HG03558 (cell line): ENCODE measurements around the gene MIER1.

Source experiments
- ATAC-seq: cut with Tn5 transposase; IDR thresholded peaks from one replicate; pipeline ENCODE4 v1.9.1; 2021; ENCODE audit warnings: moderate number of reproducible peaks; ENCODE audit not compliant: unreplicated experiment; ENCODE audit errors: extremely low read depth

The MIER1 gene

DNA sequence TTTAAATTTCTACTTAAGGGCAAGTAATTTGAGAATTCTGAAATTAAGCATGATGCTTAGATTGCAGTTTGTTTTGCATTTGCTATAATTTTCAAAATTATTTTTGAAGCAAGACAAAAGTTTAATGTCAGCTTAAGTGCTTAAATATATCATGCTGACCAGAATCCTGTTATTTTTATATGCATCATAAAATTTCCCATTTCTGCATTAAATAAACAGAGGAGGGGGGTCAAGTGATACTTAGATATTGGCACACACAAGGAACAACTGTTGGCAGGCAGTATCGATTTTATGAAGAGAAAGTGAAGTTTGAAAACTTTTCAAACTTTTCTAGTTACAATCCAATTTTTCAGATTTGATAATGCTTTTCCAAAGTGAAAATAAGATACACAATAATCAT is 61.0 kb downstream of the MIER1 start:
- no peak for ATAC-seq

DNA sequence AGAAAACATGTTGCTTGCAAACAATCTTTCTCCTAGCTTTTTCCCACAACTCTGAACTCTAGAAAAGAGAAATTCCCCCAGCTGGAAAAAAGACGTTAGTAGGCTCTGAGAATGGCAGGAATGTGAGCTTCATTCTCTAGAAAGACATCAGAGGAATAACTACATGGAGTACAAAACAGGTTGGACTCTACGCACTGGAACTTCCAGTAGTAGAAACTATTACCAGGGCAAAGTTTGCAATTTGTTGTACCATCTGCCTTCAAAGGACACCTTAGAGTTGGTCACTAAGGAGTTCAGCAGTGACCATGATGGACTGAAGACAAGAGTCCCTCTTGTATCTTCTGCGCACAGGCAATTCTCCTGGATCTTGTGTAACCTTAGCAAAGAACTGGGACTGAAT is 68.3 kb downstream of the MIER1 start:
- ATAC-seq = no peak

DNA sequence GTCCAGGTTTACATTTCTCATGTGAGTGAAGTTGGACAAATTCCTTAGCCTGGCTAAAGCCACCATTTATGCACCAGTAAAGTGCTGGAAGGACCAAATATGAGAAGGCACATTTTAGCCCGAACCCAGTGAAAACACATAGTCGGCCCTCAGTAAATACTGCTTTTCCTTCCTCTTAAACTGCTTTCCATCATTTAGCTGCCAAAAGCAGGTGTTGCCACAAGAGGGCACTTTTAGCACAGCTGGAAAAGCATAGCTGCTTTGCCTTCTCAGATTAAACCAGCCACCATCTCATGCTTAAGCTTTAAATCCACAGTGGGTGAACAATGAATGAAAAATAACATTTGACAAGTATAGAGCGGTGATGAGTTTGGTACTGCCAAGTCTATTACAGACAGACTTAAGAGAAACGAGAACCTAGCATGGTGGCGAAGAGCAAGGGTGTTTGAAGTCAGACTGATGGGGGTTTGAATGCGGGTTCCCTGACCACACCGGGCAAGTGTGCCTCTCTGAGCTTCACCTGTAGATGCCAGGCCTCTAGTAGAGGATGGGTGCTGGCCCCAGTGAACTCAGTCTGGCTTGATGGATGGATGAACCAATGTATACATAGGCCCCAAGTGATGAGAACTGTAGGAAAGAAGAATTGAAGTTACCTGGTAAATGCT is 71.4 kb downstream of the MIER1 start:
- no peak for ATAC-seq

DNA sequence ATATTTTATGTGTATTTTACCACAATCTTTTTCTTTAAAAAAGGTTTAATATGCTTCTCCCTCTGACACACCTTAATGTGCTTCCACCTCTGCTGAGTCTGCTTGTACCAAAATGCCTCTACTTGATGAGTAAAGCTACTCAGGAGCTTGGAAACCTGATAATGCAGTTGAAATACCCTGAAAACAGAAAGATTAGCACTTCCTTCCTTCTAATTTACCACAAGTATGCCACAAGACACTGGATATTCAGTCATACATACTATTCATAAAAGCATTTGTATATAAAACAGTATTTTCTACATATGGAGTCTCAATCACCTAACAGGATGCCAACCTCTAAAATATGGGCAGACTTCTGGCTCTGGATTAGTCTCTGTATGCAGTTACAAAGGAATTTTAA is 74.2 kb downstream of the MIER1 start:
- ATAC-seq = no peak

DNA sequence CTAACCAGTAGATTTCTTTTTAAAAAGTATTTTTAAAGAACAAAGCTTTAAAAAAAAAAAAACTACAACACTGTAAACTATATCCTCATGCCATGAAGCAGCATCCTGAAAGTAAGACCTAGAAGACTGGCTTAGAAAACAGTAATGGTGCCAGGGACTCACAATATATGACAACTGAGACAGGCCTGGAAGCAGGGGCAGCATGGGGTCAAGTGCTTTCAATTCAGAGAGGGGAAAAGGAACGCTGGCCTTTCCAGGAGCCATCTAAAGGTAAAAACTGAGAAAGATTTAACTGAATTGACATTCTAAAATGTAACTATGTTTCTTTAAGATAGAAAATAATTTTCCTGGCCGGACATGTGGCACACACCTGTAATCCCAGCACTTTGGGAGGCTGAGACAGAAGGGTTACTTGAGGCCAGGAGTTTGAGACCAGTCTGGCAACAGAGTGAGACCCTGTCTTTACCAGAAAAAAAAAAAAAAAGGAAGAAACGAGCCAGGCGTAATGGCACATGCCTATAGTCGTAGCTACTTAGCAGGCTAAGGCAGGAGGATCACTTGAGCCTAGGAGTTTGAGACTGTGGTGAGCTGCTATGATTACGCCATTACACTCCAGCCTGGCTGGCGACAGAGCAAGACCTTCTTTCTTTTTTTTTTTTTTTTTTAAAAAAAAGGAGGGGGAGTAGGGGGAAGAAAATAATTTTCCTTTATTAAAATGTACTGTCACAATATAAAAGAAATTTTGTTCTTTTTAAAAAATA is 75.0 kb downstream of the MIER1 start:
- ATAC-seq = no peak

DNA sequence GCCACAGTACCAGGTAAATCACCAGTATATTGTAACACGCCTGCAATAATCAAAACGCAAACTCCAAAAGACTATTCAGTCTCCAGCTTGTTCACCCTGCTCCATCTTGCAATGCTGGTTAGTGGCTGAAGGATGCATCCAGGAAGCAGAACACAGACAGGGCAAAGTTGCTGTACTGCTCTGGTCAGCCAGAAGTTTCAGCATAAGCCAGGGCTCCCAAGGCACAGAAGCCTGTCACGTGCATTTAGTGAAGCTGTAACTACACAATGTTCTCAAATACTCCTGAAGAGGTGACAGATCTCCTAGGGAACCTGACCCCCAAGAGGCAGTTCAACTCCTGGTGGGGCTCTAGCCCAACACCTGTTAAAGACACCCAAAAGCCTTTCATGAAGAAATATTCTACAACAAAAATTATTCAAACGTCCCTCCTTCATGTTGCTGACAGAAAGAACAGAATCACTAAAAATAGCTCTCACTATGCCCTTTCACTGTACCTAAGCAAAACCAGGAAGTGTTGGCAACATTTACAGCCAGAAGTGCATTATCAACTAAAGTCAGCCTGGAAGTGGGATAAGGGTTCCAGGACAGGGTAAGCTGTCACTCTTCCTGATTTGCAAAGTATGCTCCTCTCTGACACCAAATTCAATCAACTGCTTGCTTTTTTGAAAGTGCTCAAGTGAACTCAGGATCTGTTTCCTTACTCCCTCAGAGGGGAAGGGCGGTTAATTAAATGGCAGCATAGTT is 77.1 kb downstream of the MIER1 start:
- ATAC-seq = no peak

DNA sequence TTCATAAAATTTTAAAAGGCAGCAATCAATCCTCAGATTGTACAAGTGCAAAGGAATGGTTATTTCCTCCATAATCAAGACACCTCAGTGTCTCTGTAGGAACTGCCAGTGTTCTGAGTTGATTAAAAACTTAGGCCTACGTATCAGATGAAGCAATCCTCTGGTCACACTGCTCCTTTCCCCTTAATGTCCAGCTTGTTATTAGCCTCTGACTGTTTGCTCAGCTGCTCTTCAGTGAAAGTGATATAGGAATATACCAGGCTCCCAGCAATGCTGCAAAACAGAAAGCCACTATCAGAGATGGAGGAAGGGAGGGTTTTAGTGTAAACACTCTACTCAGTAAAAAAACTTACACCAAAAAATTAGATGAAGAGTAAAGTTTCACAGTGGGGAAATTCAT is 79.4 kb downstream of the MIER1 start:
- no peak for ATAC-seq

DNA sequence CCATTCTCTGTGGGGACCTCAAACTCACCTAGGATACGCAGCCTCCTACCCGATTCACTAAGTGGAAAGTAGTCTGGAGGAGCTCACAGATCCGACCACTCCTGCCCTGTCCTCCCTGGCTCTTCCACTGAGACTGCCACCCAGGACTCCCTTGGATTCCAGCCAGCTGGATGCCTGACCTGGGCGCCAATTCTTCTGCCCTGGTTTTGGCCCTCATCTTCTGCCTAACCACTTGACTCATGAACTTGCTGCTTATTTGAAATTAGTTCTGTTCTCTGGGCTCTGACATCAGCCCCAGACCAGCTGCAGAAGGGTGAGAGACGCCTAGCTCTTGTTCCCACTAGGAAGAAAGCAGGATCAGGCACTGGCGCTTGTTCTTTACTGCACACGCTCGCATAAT is 80.3 kb downstream of the MIER1 start:
- ATAC-seq = no peak

DNA sequence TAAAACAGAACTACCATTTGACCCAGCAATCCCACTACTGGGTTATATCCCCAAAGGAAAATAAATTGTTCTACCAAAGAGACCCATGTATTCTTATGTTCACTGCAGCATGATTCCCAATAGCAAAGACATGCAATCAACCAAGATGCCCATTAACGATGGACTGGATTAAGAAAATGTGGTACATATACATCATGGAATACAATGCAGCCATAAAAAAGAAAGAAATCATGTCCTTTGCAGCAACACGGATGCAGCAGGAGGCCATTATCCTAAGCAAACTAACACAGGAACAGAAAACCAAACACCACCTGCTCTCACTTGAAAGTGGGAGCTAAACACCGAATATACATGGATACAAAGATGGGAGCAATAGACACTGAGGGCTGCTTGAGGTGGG is 85.0 kb downstream of the MIER1 start:
- no peak for ATAC-seq

DNA sequence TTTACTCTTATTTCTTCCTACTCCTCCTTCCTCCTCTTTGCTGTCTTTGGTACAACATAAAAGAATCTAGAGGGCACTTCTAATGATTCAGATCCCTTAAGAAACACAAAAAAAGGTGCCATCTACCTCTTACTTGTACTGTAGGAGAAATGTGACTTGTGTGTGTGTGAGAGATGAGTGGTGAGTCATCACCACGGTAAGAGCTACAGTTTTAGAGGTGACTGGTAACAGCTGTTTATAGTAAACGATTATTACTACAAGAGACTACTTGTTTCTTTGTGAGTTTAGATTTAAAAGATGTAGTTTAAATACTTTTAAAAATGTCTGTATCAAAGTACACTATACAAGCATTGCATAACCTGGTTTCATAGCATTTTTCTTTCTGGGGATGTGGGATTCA is 88.8 kb downstream of the MIER1 start:
- peak; percentile 73 for ATAC-seq

DNA sequence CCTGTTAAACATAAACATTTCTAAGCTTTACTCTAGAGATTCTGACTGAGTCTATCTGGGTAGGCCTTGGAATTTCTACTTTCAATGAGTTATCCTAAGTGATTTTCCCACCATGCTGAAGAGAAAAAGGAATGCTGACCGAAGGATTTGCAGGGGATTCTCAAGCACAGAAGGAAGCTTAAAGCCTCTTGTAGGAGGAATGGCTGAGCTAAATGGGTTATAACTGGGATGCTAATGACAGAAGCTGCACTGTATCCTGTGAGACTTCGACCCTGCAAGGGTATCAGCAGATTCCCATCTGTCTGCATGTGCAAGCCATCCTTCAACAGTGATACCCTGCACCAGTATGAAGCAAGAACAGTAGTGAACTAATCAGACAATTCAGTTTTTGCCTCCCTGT is 93.8 kb downstream of the MIER1 start:
- no peak for ATAC-seq

DNA sequence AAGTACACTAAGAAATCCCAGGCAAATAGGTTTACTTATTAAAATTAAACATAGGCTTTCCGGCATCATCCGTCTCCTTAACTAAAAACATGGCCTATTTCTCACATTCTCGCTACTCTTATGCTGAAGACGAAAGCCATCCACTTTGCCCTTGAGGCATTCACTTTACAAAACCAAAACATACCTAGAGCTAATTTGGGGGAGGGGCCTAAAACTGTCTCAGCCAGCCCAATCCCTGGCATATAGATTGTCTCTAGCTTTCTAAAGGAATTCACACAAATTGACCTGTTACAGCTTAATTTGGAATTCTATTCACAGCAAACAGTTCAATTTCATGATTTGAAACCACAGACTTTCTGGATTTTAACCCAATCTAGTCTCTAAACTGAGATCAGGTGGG is 94.3 kb downstream of the MIER1 start:
- ATAC-seq = no peak

DNA sequence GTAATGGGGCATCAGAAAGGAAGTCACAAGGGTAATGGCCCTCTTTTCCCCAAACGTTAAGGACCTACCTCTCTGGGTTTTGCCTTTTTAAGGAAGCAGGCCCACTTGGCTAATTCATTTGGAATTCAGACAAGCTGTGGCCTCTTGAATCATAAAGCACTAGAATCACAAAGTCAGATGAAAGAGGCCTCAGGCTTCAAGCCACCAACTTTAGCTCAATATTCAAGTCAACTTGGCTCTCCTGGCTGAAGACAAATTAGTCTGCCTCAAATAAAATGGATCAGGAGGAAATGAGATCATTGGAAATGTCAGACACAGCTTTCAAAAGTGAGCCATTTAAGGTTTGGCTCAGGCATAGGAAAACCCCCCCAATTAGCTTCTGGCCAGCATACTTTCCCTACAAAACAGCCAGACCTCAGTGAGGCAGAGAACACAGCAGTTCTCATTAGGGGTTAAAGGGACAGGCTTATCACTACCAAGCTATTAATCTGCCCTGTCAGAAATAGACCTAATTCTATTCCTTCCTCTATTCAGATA is 94.9 kb downstream of the MIER1 start:
- no peak for ATAC-seq

DNA sequence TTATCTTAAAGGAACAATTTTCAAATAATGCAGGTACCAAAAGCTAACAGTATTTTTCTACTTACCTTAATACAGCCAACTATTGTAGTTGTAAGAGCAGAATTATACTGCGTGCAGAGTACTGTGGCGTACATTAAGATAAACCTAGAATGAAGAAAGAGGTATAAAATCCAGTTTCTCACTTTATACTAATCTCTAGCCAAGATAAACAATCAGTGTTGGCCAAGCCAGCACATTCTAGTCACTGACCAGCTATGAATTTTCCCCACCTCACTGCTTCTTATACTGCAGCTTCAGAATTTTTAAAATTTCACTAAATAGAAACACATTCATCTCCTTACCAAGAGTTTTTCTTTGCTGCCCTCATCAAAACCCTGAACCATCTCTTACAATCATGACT is 95.5 kb downstream of the MIER1 start:
- no peak for ATAC-seq

DNA sequence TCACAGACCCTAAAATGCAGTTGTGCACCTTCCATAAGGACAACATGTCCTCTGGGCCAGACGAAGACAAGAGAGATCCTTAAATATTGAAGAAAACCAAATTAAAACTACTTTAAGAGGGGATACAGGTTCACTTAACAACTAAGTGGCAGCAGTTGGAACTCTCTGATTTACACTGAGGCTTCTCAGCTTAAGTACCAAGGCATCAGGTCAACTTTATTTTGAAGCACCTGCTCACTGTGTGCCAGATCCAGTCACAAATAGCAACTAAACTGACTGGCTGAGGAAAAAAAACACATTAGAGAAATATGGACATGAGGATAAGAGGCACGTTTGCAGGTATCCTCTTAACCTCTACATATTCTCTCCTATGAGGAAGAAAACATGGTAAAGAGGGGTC is 96.0 kb downstream of the MIER1 start:
- no peak for ATAC-seq

DNA sequence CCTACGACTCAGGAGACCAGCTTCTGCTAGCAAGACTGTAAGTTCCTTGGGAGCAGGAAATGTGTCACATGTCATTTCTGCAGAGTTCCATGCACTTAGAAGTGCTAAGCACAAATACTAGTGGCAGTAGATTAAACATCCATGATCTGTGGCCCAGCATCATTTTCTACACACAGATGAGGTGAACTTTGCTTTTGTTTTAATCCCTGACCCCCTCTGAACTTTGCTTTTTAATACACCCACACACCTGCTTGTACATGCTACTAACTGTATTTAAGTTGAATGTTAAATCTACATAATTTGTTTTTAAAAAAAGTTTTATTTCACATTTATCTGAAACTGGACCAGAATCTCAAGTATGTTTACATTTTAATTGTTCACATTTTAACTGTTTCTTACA is 104.7 kb downstream of the MIER1 start:
- ATAC-seq = no peak

DNA sequence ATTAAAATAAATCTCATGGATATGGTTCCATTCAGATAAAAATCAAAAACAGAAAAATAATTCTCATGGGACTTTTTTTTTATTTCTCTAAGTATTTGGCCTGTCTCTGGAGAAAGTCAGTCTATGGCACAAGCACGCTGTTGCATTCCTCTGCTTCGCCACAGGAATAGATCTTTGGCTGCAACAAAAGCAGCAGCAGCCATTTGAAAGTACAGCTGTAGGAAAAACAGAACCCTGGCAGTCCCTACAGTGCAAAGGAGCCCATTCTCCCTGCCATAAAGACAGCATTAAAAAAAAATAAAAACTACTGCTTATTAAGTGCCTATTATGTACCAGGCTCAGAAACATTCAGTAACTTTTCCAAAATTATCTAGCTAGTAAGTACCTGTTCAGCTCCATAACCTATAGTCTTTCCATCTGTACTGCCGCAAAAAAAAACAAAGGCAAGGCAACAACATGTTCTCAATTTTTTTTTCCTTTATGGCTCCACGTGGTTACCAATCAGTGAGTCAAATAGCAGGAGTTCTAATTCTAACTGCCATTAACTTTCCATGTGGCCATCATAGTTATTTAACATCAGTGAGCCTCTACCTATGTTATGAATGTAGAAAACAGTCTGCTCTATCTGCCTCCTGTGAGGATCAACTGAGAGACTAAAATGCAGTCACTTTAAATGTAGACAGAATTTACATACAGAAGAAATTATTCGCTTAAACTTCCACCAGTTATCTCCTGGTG is 106.5 kb downstream of the MIER1 start:
- no peak for ATAC-seq

DNA sequence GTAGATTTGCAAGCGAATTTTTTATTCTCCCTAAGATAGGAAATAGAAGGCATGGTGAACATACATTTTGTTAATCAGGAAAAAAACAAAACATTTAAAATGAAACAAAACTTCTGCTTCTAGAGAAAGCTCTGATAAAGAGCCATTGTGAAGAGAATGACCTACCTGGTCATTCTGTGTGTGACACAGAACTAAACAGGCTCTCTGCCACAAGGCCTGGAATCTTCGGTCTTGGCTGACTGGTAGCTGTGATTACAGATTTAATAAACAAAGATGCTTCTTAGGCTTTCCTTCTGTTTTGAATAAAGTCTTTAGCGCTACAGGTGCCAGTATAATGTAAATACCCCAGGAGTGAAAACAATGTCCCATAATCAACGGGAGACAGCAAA is 107.1 kb downstream of the MIER1 start:
- no peak for ATAC-seq
